HEK293T (cell line): ENCODE measurements around the gene FAM53B.

ENCODE experiments used
- CTCF ChIA-PET: fragments of 350-600 bp; formaldehyde crosslinking; extraction: SDS; loops from one replicate; lab custom pipeline; 2021; ENCODE audit warnings: antibody characterized with exemption, inconsistent platforms; lab: Yijun Ruan, JAX
- POLR2A ChIA-PET: fragments of 350-600 bp; formaldehyde crosslinking; extraction: SDS; loops from one replicate; lab custom pipeline; 2020; ENCODE audit warnings: antibody characterized with exemption, inconsistent platforms; lab: Yijun Ruan, JAX
- DNase-seq: peaks from one replicate; pipeline ENCODE4 v3.0.0; 2012; ENCODE audit warnings: mixed read lengths; ENCODE audit errors: extremely low spot score
- ARNT ChIP-seq: fragments of 450-650 bp; IDR thresholded peaks from 2 replicates; pipeline ENCODE4 v1.6.1; 2017; ENCODE audit warnings: mild to moderate bottlenecking
- BHLHE40 ChIP-seq: fragments of 450-650 bp; IDR thresholded peaks from 2 replicates; pipeline ENCODE4 v1.6.1; 2016; ENCODE audit warnings: mild to moderate bottlenecking, moderate library complexity, borderline replicate concordance
- CTBP1 ChIP-seq: fragments of 450-650 bp; IDR thresholded peaks from 2 replicates; pipeline ENCODE4 v1.6.1; 2016; ENCODE audit warnings: borderline replicate concordance
- ELF4 ChIP-seq: fragments of 450-650 bp; IDR thresholded peaks from 2 replicates; pipeline ENCODE4 v1.6.1; 2017; ENCODE audit warnings: antibody characterized with exemption
- FOXA1 ChIP-seq: fragments of 450-650 bp; IDR thresholded peaks from 2 replicates; pipeline ENCODE4 v1.6.1; 2016; ENCODE audit warnings: mild to moderate bottlenecking
- FOXK2 ChIP-seq: fragments of 450-650 bp; IDR thresholded peaks from 2 replicates; pipeline ENCODE4 v1.6.1; 2016; ENCODE audit warnings: mild to moderate bottlenecking
- FOXM1 ChIP-seq: fragments of 450-650 bp; IDR thresholded peaks from 2 replicates; pipeline ENCODE4 v1.6.1; 2017; ENCODE audit warnings: mild to moderate bottlenecking, borderline replicate concordance
- HDGF ChIP-seq: fragments of 450-650 bp; IDR thresholded peaks from 2 replicates; pipeline ENCODE4 v1.6.1; 2017; ENCODE audit warnings: antibody characterized with exemption, borderline replicate concordance
- L3MBTL2 ChIP-seq: fragments of 450-650 bp; conservative IDR thresholded peaks from 2 replicates; pipeline ENCODE4 v1.6.1; 2016; ENCODE audit warnings: mild to moderate bottlenecking
- LEF1 ChIP-seq: fragments of 450-650 bp; IDR thresholded peaks from 2 replicates; pipeline ENCODE4 v1.6.1; 2017; ENCODE audit warnings: mild to moderate bottlenecking, borderline replicate concordance
- NFRKB ChIP-seq: fragments of 450-650 bp; IDR thresholded peaks from 2 replicates; pipeline ENCODE4 v1.6.1; 2016; ENCODE audit warnings: mild to moderate bottlenecking, moderate library complexity
- SP1 ChIP-seq: fragments of 450-650 bp; IDR thresholded peaks from 2 replicates; pipeline ENCODE4 v1.6.1; 2017
- SUZ12 ChIP-seq: fragments of 450-650 bp; IDR thresholded peaks from 2 replicates; pipeline ENCODE4 v1.6.1; 2016; ENCODE audit warnings: mild to moderate bottlenecking
- TARDBP ChIP-seq: fragments of 450-650 bp; IDR thresholded peaks from 2 replicates; pipeline ENCODE4 v1.6.1; 2016
- ZNF384 ChIP-seq: fragments of 450-650 bp; IDR thresholded peaks from 2 replicates; pipeline ENCODE4 v1.6.1; 2016
- TF ChIP-seq, protein P1 (sequence below): fragments of 450-650 bp; IDR thresholded peaks from 2 replicates; pipeline ENCODE4 v1.6.1; 2016

Gene FAM53B

DNA sequence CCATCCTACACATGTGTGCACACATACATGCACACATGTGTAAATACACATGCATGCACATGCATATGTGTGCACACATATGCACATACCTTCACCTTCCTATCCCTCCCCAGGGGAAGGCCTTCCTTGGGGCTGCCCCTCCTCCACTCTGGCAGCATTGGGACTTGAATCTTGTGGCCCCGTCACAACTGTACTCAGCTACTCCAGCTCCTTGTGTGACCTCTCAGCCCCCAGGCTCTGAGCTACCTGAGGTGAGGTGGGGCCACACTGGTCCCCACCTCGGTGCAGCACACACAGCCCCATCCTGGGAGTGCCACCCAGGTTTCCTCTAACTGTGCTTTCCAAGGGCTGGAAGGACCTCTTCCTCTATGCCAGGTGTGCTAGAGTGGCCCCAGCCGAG, 166.5 kb downstream of the FAM53B start:
- ChIA-PET POLR2A (no interaction called here), CTCF (no interaction called here)
- DNase-seq = no peak
- no peak for TF ChIP-seq LEF1
- no peak for TF ChIP-seq BHLHE40
- TF ChIP-seq FOXM1 = no peak
- TF ChIP-seq SUZ12 = no peak
- TF ChIP-seq ARNT = no peak
- no peak for TF ChIP-seq L3MBTL2
- TF ChIP-seq, protein P1, sequence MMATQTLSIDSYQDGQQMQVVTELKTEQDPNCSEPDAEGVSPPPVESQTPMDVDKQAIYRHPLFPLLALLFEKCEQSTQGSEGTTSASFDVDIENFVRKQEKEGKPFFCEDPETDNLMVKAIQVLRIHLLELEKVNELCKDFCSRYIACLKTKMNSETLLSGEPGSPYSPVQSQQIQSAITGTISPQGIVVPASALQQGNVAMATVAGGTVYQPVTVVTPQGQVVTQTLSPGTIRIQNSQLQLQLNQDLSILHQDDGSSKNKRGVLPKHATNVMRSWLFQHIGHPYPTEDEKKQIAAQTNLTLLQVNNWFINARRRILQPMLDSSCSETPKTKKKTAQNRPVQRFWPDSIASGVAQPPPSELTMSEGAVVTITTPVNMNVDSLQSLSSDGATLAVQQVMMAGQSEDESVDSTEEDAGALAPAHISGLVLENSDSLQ = no peak
- no peak for TF ChIP-seq HDGF
- no peak for TF ChIP-seq FOXA1
- no peak for TF ChIP-seq NFRKB
- TF ChIP-seq CTBP1 = no peak
- no peak for TF ChIP-seq TARDBP
- TF ChIP-seq ELF4 = no peak
- no peak for TF ChIP-seq SP1
- no peak for TF ChIP-seq ZNF384
- TF ChIP-seq FOXK2 = no peak

DNA sequence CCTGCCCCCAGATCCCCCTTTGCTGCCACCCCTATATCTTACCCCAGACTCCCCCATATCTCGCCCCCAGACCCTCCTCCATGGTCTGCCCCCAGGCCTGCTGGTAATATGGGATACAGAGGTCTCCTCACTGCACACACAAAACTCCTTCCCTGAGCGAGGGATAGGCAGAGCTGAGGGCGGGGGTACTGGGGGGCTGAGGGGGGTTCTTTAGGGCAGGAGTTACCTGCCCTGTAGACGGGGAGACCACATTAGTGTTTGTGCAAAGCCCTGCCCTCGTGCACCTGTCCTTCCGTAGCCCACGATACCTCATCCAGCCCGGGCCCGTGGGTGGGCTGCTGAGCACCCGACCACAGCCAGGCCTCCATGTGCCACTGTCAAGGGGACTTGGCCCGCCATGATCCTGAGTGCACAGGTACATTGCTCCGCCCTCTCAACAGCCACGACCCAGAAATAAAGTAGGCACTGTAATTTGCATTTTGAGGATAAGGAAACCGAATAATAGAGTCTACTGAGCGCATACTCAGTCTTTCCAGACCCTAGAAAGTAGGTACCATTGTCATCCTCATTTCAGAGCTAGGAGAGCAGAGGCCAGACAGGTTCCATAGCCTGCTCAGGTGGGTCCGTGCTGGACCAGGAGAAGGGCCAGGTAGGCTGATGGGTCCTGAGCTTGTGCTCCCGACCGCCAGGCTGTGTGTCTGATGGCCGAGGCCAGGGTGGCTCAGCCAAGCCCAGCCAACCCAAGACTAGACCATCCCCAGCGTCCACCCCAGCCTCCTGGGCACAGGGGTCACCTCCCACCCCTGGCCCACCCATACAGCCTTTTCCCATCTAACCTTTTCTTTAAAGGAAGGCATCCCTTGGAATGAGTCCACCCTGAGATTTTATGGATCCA, 167.4 kb downstream of the FAM53B start:
- CTCF ChIA-PET = no interaction called here
- POLR2A ChIA-PET = no interaction called here
- TF ChIP-seq FOXK2 (no peak), HDGF (no peak), CTBP1 (no peak), FOXM1 (no peak), NFRKB (no peak), L3MBTL2 (no peak), TARDBP (no peak), ARNT (no peak), FOXA1 (no peak), BHLHE40 (no peak), SP1 (no peak), ELF4 (no peak), LEF1 (no peak), SUZ12 (no peak), ZNF384 (no peak)
- TF ChIP-seq, protein P1 = no peak
- no peak for DNase-seq

DNA sequence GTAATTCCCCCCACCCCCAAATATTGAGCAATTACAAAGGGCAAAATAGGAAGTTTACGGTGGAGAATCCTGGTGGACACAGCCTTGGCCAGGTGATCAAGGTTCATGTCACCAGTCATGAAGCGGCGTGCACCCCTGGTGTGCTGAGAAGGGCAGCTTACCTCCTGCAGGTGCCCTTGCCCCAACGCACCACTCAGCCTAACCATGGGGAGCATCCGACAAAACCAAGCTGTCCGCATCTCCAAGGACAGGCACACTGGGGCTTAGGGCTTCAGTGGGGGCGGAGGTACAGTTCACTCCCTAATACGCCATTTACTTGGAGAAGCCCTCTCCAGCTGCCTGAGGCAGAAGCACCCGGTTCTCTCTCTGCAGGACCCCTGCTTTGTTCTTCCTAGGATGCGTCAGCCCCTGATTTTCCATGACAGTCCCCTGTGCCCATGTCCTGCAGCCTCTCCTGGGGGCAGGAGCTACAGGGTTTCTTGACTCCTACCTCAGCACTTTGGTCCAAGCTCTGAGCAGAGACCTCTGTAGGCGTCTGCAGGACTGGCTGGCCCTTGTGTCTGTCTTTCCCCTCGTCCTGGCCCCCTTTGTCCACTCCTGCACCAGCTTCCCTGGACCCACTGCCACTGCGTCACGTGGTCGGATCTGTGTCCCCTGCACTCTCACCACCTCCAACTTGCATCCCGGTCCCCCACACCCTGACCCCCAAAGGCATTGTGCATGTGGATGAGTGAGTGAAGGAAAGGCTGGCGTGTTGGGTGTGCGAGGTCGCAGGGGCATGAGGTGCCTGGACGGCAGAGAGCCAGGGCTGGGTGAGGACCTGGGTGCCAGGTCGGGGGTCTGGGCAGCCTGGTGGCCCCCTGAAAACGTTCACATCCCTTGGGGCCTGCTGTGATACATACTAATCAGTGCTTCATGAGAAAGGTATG, 168.8 kb downstream of the FAM53B start:
- TF ChIP-seq FOXK2 (no peak), HDGF (no peak), ARNT (no peak), ELF4 (no peak), LEF1 (no peak), ZNF384 (no peak), FOXA1 (no peak), SUZ12 (no peak), BHLHE40 (no peak), NFRKB (no peak), CTBP1 (no peak), SP1 (no peak), TARDBP (no peak), L3MBTL2 (no peak), FOXM1 (no peak)
- TF ChIP-seq, protein P1 = no peak
- no peak for DNase-seq
- POLR2A ChIA-PET = no interaction called here
- CTCF ChIA-PET = interaction anchor here (0.6 kb wide), 1 partner anchor 277 kb away, joined by 3 read pairs; no protein-coding TSS in a partner anchor

DNA sequence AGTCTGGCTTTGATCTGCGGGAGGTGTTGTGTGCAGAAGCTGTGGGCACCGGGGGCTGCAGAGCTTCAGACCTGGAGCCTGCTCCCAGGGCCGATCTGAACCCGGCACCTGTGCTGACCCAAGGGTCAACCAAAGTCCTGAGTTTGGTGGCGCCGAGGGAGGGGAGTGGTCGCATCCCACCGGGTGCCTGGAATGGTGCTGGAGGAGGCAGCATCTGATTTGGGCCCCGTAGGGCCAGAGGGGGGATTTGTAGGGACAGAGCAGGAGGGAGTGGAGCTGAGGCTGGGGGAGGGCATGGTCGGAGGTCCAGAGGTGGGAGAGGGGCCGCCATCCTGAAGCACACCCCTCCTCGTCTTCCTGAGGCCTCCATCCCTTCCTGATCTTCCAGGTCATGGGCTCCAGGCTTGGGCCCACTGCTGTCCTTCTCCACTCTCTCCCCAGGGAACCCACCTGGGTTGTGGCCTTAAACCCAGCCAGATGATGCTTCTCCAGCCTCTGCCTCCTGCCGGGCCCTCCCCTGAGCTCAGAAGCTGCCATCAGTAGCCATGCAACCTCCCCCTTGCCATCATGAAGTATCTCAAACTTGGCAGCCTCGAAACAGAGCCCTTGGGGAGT, 169.6 kb downstream of the FAM53B start:
- ChIA-PET POLR2A (no interaction called here), CTCF (interaction anchor here (0.6 kb wide), 1 partner anchor 278 kb away, joined by 3 read pairs; no protein-coding TSS in a partner anchor)
- no peak for DNase-seq
- no peak for TF ChIP-seq CTBP1
- no peak for TF ChIP-seq HDGF
- TF ChIP-seq TARDBP = no peak
- TF ChIP-seq, protein P1 = no peak
- TF ChIP-seq ELF4 = no peak
- no peak for TF ChIP-seq ZNF384
